ENCODE measurements around the gene FADS3. TPM values are rescaled to one million over a fixed set of nuclear protein-coding genes. Genes with fewer than 3 reads are reported as not detected.
A peak's percentile ranks its signal among the peaks of the same experiment; 100 is the strongest.

Gene FADS3
- 139 and 161 TPM in 2 replicates for total RNA-seq (2014; rRNA removed; shearing (Covaris generic))

- H3K27ac ChIP-seq, result peak within 1 kb of the TSS; percentile 3; the same call in 1 of the 2 replicates
- peaks cover 6% of the 10 kb centered on the region for H3K9me3 ChIP-seq (replicated peaks)
- DNase-seq (ENCODE audit: low read depth in 1 of 2, low spot score in 2 of 2), result peak; percentile 83 to 89
- H3K4me1 ChIP-seq (replicated peaks), result peaks cover 48% of the 10 kb centered on the region
- H3K4me3 ChIP-seq, result peak within 1 kb of the TSS; percentile 91
- H3K27me3 ChIP-seq (replicated peaks), result no peaks in the 10 kb centered on the region
- peaks cover 42% of the 10 kb centered on the region for H3K36me3 ChIP-seq
Observed at GRCh38 chr11:61891331-61892084, at the start of gene FADS3. Gene FADS3 (minus strand): TSS chr11:61891545. CDS start chr11:61891381, 164 bp downstream.

DNA sequence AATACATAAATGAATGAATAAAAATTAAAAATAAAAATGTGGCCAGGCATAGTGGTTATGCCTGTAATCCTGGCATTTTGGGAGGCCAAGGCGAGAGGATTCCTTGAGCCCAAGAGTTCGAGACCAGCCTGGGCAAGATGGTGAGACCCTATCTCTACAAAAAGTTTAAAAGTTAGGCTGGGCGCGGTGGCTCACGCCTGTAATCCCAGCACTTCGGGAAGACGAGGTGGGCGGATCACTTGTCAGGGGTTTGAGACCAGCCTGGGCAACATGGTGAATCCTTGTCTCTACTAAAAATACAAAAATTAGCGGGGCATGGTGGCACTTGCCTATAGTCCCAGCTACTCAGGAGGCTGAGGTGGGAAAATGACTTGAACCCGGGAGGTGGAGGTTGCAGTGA, 49.1 kb upstream of the FADS3 start:
- H3K4me1 ChIP-seq (replicated peaks), result no peaks in the 10 kb centered on the region
- no peak for DNase-seq (ENCODE audit: low read depth in 1 of 2, low spot score in 2 of 2)
- no peaks in the 10 kb centered on the region for H3K36me3 ChIP-seq

DNA sequence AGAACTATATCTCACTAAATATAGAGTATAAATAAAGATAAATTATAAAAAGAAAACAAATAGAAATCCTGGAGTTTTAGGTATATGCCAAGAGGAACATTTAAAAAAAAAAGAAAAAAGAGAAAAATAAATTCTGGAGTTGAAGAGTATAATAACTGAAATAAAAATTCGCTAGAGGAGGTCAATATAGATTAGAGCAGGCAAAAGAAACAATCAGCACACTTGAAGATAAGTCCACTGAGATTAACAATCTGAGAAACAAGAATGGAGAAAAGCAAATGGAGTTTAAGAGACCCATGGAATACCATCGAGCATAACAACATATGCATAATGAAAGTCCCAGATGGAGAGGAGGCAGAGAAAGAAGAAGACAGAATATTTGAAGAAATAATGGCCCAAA, 44.5 kb upstream of the FADS3 start:
- DNase-seq (ENCODE audit: low read depth in 1 of 2, low spot score in 2 of 2), result no peak

More for the DNA sequence above, 49.1 kb upstream of the FADS3 start:
- H3K9me3 ChIP-seq (replicated peaks), result peaks cover 3% of the 10 kb centered on the region; the same call in 1 of the 2 replicates
- H3K27me3 ChIP-seq (replicated peaks), result no peaks in the 10 kb centered on the region
- H3K4me3 ChIP-seq, result no peak overlapping the region
- no peak overlapping the region for H3K27ac ChIP-seq

GRCh38 chr11:61930933-61931332, 39.6 kb upstream of the FADS3 start:
- Histone ChIP-seq H3K27ac (no peak overlapping the region), H3K4me3 (no peak overlapping the region), H3K27me3 (replicated peaks) (no peaks in the 10 kb centered on the region), H3K4me1 (replicated peaks) (no peaks in the 10 kb centered on the region), H3K36me3 (no peaks in the 10 kb centered on the region), H3K9me3 (replicated peaks) (0 out of 2 replicates have a peak, but pooled peaks cover 3% of the 10 kb centered on the region)
- DNase-seq (ENCODE audit: low read depth in 1 of 2, low spot score in 2 of 2), result no peak

More for the DNA sequence above, 44.5 kb upstream of the FADS3 start:
- no peak overlapping the region for H3K4me3 ChIP-seq
- peaks cover 7% of the 10 kb centered on the region; the same call in 1 of the 2 replicates for H3K9me3 ChIP-seq (replicated peaks)
- no peaks in the 10 kb centered on the region for H3K36me3 ChIP-seq
- H3K27ac ChIP-seq, result no peak overlapping the region
- no peaks in the 10 kb centered on the region for H3K4me1 ChIP-seq (replicated peaks)
- H3K27me3 ChIP-seq (replicated peaks), result no peaks in the 10 kb centered on the region

GRCh38 chr11:61928606-61929005, 37.3 kb upstream of the FADS3 start:
- H3K4me3 ChIP-seq, result no peak overlapping the region
- H3K36me3 ChIP-seq, result no peaks in the 10 kb centered on the region
- no peak for DNase-seq (ENCODE audit: low read depth in 1 of 2, low spot score in 2 of 2)
- H3K4me1 ChIP-seq (replicated peaks), result peaks cover under 1% of the 10 kb centered on the region; the same call in 1 of the 2 replicates
- no peak overlapping the region for H3K27ac ChIP-seq
- 0 out of 2 replicates have a peak, but pooled peaks cover 3% of the 10 kb centered on the region for H3K9me3 ChIP-seq (replicated peaks)
- no peaks in the 10 kb centered on the region for H3K27me3 ChIP-seq (replicated peaks)

DNA sequence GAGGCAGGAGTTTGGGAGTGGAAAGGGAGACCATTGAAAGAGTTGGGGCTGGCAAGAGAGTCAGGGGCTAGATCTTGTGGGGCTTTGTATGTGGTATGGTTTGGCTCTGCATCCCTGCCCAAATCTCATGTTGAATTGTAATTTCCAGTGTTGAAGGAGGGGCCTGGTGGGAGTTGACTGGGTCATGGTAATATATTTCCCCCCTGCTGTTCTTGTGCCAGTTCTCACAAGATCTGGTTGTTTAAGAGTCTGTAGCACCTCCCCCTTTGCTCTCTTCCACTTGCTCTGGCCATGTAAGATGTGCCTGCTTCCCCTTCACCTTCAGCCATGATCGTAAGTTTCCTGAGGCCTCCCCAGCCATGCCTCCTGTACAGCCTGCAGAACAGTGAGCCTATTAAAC, 36.2 kb upstream of the FADS3 start:
- DNase-seq (ENCODE audit: low read depth in 1 of 2, low spot score in 2 of 2), result no peak

GRCh38 chr11:61926235-61926634, 34.9 kb upstream of the FADS3 start:
- no peak overlapping the region for H3K27ac ChIP-seq
- no peaks in the 10 kb centered on the region for H3K27me3 ChIP-seq (replicated peaks)
- H3K9me3 ChIP-seq (replicated peaks), result no peaks in the 10 kb centered on the region
- H3K4me3 ChIP-seq, result no peak overlapping the region
- DNase-seq (ENCODE audit: low read depth in 1 of 2, low spot score in 2 of 2), result no peak
- peaks cover 15% of the 10 kb centered on the region for H3K4me1 ChIP-seq (replicated peaks)
- no peaks in the 10 kb centered on the region for H3K36me3 ChIP-seq

More for the DNA sequence above, 36.2 kb upstream of the FADS3 start:
- no peaks in the 10 kb centered on the region for H3K9me3 ChIP-seq (replicated peaks)
- no peak overlapping the region for H3K4me3 ChIP-seq
- H3K27me3 ChIP-seq (replicated peaks), result no peaks in the 10 kb centered on the region
- H3K4me1 ChIP-seq (replicated peaks), result peaks cover 11% of the 10 kb centered on the region
- H3K36me3 ChIP-seq, result no peaks in the 10 kb centered on the region
- no peak overlapping the region for H3K27ac ChIP-seq

DNA sequence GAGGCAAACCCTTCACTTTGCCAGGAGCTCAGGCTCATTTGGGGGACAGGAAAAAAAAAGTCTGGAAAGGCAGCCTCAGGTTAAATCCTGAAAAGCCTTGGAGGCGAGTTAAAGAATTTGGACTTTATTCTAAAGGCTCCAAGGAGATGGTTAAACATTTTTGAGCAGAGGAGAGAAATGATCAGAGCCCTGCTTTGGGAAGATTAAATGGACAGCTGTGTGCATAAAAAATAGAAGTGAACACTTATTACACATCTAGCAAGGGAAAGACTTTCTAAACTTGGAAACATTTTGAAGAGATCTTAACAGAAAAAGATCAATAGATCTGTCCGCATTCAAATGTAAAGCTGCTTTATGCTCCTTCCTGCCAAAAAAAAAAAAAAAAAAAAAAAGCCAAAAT, 34.4 kb upstream of the FADS3 start:
- Histone ChIP-seq H3K4me3 (no peak overlapping the region), H3K9me3 (replicated peaks) (no peaks in the 10 kb centered on the region), H3K36me3 (no peaks in the 10 kb centered on the region), H3K4me1 (replicated peaks) (peaks cover 15% of the 10 kb centered on the region), H3K27me3 (replicated peaks) (no peaks in the 10 kb centered on the region), H3K27ac (no peak overlapping the region)
- no peak for DNase-seq (ENCODE audit: low read depth in 1 of 2, low spot score in 2 of 2)

- Histone ChIP-seq H3K4me3 (no peak overlapping the region), H3K27ac (no peak overlapping the region)
Observed at GRCh38 chr11:61924064-61924455, 32.7 kb upstream of the FADS3 start.

DNA sequence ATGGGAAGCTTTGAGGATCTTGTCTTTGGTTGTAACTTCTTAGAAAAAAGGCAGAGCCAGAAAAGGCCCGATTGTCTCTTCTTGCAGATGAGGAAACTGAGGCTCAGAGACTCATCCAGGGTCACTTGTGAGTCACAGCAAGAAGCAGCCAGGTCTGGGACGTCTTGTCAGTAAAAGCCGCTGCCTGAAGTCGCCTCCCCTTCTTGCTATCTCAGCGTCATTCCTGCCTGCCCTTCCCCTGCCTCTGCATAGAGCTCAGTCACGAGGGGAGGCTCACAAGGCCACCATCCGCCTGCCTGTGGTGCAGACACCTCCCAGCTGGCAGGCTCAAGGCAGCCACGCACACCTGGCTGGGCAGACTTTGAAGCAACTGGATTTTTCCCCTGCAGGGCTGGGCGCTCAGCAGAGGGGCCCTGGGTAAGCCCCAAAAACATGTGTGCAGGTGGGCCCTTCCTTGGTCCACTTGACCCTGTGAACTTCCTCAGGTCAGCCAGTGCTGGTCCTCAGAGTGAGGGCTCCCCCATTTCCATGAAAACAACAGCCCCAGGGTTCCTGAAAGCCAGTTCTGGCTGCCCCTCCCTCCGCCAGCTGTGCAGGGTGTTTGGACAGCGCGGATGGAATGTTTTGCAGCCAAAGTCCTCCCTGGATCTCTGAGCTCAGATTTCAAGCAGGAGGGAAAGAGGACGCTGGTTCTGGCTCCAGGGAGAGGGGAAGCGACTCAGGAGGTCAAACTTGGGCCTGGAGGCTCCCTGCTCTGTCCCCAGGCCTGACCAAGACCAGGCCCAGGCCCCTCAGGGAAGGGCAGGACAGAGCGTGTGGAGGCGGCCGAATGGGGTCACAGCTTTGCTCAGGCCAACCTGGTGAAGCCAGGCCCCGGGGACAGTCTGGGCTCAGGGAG, 32.1 kb upstream of the FADS3 start:
- Histone ChIP-seq H3K9me3 (replicated peaks) (no peaks in the 10 kb centered on the region), H3K4me3 (no peak overlapping the region), H3K27me3 (replicated peaks) (no peaks in the 10 kb centered on the region), H3K4me1 (replicated peaks) (peaks cover 31% of the 10 kb centered on the region), H3K27ac (no peak overlapping the region), H3K36me3 (no peaks in the 10 kb centered on the region)
- no peak for DNase-seq (ENCODE audit: low read depth in 1 of 2, low spot score in 2 of 2)

More at GRCh38 chr11:61924064-61924455, 32.7 kb upstream of the FADS3 start:
- Histone ChIP-seq H3K27me3 (replicated peaks) (no peaks in the 10 kb centered on the region), H3K36me3 (no peaks in the 10 kb centered on the region), H3K4me1 (replicated peaks) (peaks cover 25% of the 10 kb centered on the region), H3K9me3 (replicated peaks) (no peaks in the 10 kb centered on the region)
- DNase-seq (ENCODE audit: low read depth in 1 of 2, low spot score in 2 of 2), result no peak

DNA sequence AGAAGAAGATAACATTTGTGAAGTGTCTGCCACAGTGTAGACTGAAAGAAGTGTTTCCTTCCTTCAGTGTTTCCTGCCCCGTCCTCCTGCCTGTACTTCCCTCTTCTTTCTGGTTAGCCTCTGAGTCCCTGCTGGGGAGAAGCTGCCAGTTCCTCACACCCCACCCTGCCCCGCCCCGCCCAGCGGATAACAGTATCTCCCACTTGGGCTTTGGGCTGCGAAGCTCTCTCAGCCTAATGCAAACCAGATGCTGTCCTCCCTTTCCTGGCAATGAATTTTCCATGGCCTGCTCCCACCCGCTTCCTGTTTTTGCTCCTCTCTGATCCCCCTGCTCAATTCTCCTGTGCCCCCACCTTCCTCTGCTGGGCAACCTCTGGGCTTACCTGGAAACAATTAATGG, 31.2 kb upstream of the FADS3 start:
- H3K27me3 ChIP-seq (replicated peaks), result no peaks in the 10 kb centered on the region
- no peaks in the 10 kb centered on the region; the same call in 1 of the 2 replicates for H3K9me3 ChIP-seq (replicated peaks)
- DNase-seq (ENCODE audit: low read depth in 1 of 2, low spot score in 2 of 2), result peak; percentile 58 to 81
- peaks cover 40% of the 10 kb centered on the region for H3K4me1 ChIP-seq (replicated peaks)
- no peak overlapping the region for H3K27ac ChIP-seq
- no peak overlapping the region for H3K4me3 ChIP-seq
- H3K36me3 ChIP-seq, result no peaks in the 10 kb centered on the region

- no peak for DNase-seq (ENCODE audit: low read depth in 1 of 2, low spot score in 2 of 2)
- Histone ChIP-seq H3K27me3 (replicated peaks) (no peaks in the 10 kb centered on the region), H3K27ac (no peak overlapping the region), H3K36me3 (peaks cover 3% of the 10 kb centered on the region; the same call in 1 of the 2 replicates), H3K9me3 (replicated peaks) (no peaks in the 10 kb centered on the region; the same call in 1 of the 2 replicates), H3K4me3 (no peak overlapping the region), H3K4me1 (replicated peaks) (peaks cover 49% of the 10 kb centered on the region)
Observed at GRCh38 chr11:61921446-61921845, 30.1 kb upstream of the FADS3 start.

- H3K27ac ChIP-seq, result no peak overlapping the region
- no peak overlapping the region for H3K4me3 ChIP-seq
- peak in 1 of 2 experiments; percentile 52 for DNase-seq (ENCODE audit: low read depth in 1 of 2, low spot score in 2 of 2)
- H3K36me3 ChIP-seq, result peaks cover 3% of the 10 kb centered on the region; the same call in 1 of the 2 replicates
- no peaks in the 10 kb centered on the region for H3K27me3 ChIP-seq (replicated peaks)
- H3K4me1 ChIP-seq (replicated peaks), result peaks cover 50% of the 10 kb centered on the region
- no peaks in the 10 kb centered on the region; the same call in 1 of the 2 replicates for H3K9me3 ChIP-seq (replicated peaks)
Observed at GRCh38 chr11:61919705-61920631, 28.6 kb upstream of the FADS3 start.
